HL-60 (cell line): ENCODE data around the gene CXCL9.
A peak's percentile ranks its signal among the peaks of the same experiment; 100 is the strongest.

ENCODE experiments used
- DNase-seq, 2 experiments: peaks; one replicate each; pipeline ENCODE4 v3.0.0-alpha.2; 2010 to 2020; ENCODE audit warnings: low read depth in 1 of 2, low spot score in 1 of 2
- H3K27ac ChIP-seq: fragments of 250-450 bp; sonication (Bioruptor Pico); replicated peaks from 2 replicates; pipeline ENCODE4 v1.5.1; 2020; ENCODE audit warnings: mild to moderate bottlenecking, moderate library complexity
- H3K27me3 ChIP-seq: fragments of 250-450 bp; sonication (Bioruptor Pico); 2 replicates; pipeline ENCODE4 v1.5.1; 2021; ENCODE audit warnings: mild to moderate bottlenecking, moderate library complexity; ENCODE audit not compliant: insufficient read depth, poor library complexity, severe bottlenecking
- H3K4me3 ChIP-seq: replicated peaks from 2 replicates; pipeline ENCODE4 v1.5.1; 2011; ENCODE audit warnings: mild to moderate bottlenecking, control low read depth, low read length; ENCODE audit not compliant: insufficient read depth
- CTCF ChIP-seq: IDR thresholded peaks from one replicate; pipeline ENCODE4 v1.5.1; 2011; ENCODE audit warnings: low read length, control low read depth, inconsistent platforms; ENCODE audit not compliant: insufficient read depth
- GABPA ChIP-seq: IDR thresholded peaks from 2 replicates; pipeline ENCODE4 v1.6.1; 2012; ENCODE audit warnings: low read depth
- POLR2AphosphoS5 ChIP-seq: IDR thresholded peaks from 2 replicates; pipeline ENCODE4 v1.6.1; 2012; ENCODE audit warnings: low read depth
- REST ChIP-seq: IDR thresholded peaks from 2 replicates; pipeline ENCODE4 v1.6.1; 2012; ENCODE audit warnings: low read depth; ENCODE audit not compliant: insufficient replicate concordance
- SPI1 ChIP-seq: IDR thresholded peaks from 2 replicates; pipeline ENCODE4 v1.6.1; 2012; ENCODE audit warnings: low read depth, mild to moderate bottlenecking, borderline replicate concordance

The CXCL9 gene

GRCh38 chr4:76013540-76013939 is 6.2 kb upstream of the CXCL9 start:
- no peak overlapping the region for H3K4me3 ChIP-seq
- DNase-seq, result no peak
- no peak overlapping the region for H3K27ac ChIP-seq
- TF ChIP-seq CTCF, result no peak
- TF ChIP-seq REST, result no peak
- no peak for TF ChIP-seq SPI1
- TF ChIP-seq GABPA, result no peak
- no peak for TF ChIP-seq POLR2AphosphoS5
- H3K27me3 ChIP-seq, result no peaks in the 10 kb centered on the region

- TF ChIP-seq GABPA, result no peak
- Histone ChIP-seq H3K4me3 (no peak overlapping the region), H3K27ac (no peak overlapping the region), H3K27me3 (no peaks in the 10 kb centered on the region)
- no peak for DNase-seq
These were observed 5.1 kb upstream of the CXCL9 start for GRCh38 chr4:76012388-76012801.

GRCh38 chr4:76011700-76012387 is 4.5 kb upstream of the CXCL9 start:
- no peak for TF ChIP-seq CTCF
- no peak for TF ChIP-seq POLR2AphosphoS5
- TF ChIP-seq REST, result no peak
- peak; percentile 34; the same call in 1 of the 2 replicates for TF ChIP-seq SPI1
- no peak for TF ChIP-seq GABPA
- peak in 1 of 2 experiments; percentile 29 for DNase-seq
- Histone ChIP-seq H3K27me3 (no peaks in the 10 kb centered on the region), H3K27ac (no peak overlapping the region), H3K4me3 (no peak overlapping the region)

GRCh38 chr4:76011018-76011670 is 3.8 kb upstream of the CXCL9 start:
- H3K27me3 ChIP-seq, result no peaks in the 10 kb centered on the region
- H3K4me3 ChIP-seq, result no peak overlapping the region
- H3K27ac ChIP-seq, result no peak overlapping the region
- DNase-seq, result no peak
- TF ChIP-seq GABPA (no peak), POLR2AphosphoS5 (no peak), SPI1 (no peak), CTCF (no peak), REST (no peak)
